RPMI7951 (cell line): Measurements from ENCODE around the gene SAMD3. TPM values are rescaled to one million over a fixed set of nuclear protein-coding genes. Genes with fewer than 3 reads are reported as not detected.
"Not testable (repeated sequence)": the region's sequence is repeated elsewhere in the genome, so short reads cannot be mapped to it uniquely, and the experiment has no call there.

Experiments used
- DNase-seq: peaks from one replicate; pipeline ENCODE4 v3.0.0-alpha.2; 2012; ENCODE audit warnings: low read depth
- total RNA-seq: library from RNA; depleted of rRNA; stranded (reverse); fragments of >200 nt; shearing (Covaris generic); gene quantifications from 2 replicates; pipeline ENCODE4 v1.2.3, GENCODE V29; 2014; rRNA removed

Gene SAMD3
- total RNA-seq, 1 experiment from 2014 or later = 0.96 TPM

- no peak for DNase-seq
These were observed 88.2 kb downstream of the SAMD3 start for GRCh38 chr6:130134582-130134981.

- DNase-seq = no peak
These were observed 90.5 kb downstream of the SAMD3 start for GRCh38 chr6:130132286-130132701.

GRCh38 chr6:130129762-130130246, 92.9 kb downstream of the SAMD3 start:
- DNase-seq = no peak

GRCh38 chr6:130128326-130128725, 94.4 kb downstream of the SAMD3 start:
- DNase-seq = no peak

- DNase-seq = no peak
These were observed 95.6 kb downstream of the SAMD3 start for GRCh38 chr6:130127195-130127594.

- no peak for DNase-seq
These were observed 100.5 kb downstream of the SAMD3 start for GRCh38 chr6:130122243-130122642.

- no peak for DNase-seq
These were observed 102.0 kb downstream of the SAMD3 start for GRCh38 chr6:130120731-130121130.

GRCh38 chr6:130119211-130119610, 103.5 kb downstream of the SAMD3 start:
- DNase-seq = no peak

- no peak for DNase-seq
These were observed 104.5 kb downstream of the SAMD3 start for GRCh38 chr6:130118236-130118635.

- not testable (repeated sequence) for DNase-seq
These were observed 105.5 kb downstream of the SAMD3 start for GRCh38 chr6:130117187-130117701.

GRCh38 chr6:130116273-130116672, 106.5 kb downstream of the SAMD3 start:
- no peak for DNase-seq

GRCh38 chr6:130115036-130115435, 107.7 kb downstream of the SAMD3 start:
- no peak for DNase-seq

GRCh38 chr6:130113201-130113710, 109.5 kb downstream of the SAMD3 start:
- no peak for DNase-seq

GRCh38 chr6:130111031-130111430, 111.7 kb downstream of the SAMD3 start:
- no peak for DNase-seq

- no peak for DNase-seq
These were observed 115.0 kb downstream of the SAMD3 start for GRCh38 chr6:130107710-130108109.

GRCh38 chr6:130105996-130106704, 116.6 kb downstream of the SAMD3 start:
- no peak for DNase-seq

GRCh38 chr6:130099119-130099518, 123.6 kb downstream of the SAMD3 start:
- DNase-seq = no peak

- DNase-seq = no peak
These were observed 124.4 kb downstream of the SAMD3 start for GRCh38 chr6:130098317-130098716.

Other genes with a start within 250 kb of the SAMD3 start
- 3.1 and 3.7 TPM in 2 replicates for gene L3MBTL3, start 204.4 kb downstream of the SAMD3 start, total RNA-seq
- gene TMEM200A, start 143.1 kb upstream of the SAMD3 start, total RNA-seq = 26.3 and 30.9 TPM in 2 replicates